HG03280 (cell line): Measurements from ENCODE around the gene TMEM203.
A peak's percentile ranks its signal among the peaks of the same experiment; 100 is the strongest.

Experiments
- ATAC-seq: cut with Tn5 transposase; IDR thresholded peaks from one replicate; pipeline ENCODE4 v1.9.1; 2021; ENCODE audit warnings: mild to moderate bottlenecking, moderate library complexity; ENCODE audit not compliant: unreplicated experiment

TMEM203 gene

GRCh38 chr9:137198051-137198901, 7.2 kb downstream of the TMEM203 start:
- ATAC-seq = no peak

GRCh38 chr9:137195525-137196220, 9.8 kb downstream of the TMEM203 start:
- no peak for ATAC-seq

DNA sequence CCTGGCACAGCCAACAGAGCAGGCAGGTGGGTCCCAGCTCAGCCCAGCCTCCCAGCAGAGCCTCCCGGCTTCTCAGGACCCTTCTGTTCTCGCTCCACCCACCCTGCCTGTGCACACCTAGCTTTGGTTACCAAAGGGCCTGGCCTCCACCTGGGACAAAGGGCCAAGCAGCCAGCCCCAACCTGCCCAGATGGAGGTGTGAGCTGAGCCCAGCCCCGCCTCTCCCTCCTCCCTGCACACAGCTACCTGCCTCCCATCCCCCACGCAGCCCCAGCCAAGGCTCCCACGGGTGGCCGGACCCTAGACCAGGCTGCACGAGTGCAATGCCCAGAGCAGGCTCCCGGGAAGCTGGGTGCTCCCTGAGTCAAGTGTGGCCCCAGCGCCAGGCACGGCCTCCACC, 10.5 kb downstream of the TMEM203 start:
- ATAC-seq = no peak

GRCh38 chr9:137194388-137194787, 11.1 kb downstream of the TMEM203 start:
- ATAC-seq = no peak

GRCh38 chr9:137193771-137194170, 11.7 kb downstream of the TMEM203 start:
- no peak for ATAC-seq

DNA sequence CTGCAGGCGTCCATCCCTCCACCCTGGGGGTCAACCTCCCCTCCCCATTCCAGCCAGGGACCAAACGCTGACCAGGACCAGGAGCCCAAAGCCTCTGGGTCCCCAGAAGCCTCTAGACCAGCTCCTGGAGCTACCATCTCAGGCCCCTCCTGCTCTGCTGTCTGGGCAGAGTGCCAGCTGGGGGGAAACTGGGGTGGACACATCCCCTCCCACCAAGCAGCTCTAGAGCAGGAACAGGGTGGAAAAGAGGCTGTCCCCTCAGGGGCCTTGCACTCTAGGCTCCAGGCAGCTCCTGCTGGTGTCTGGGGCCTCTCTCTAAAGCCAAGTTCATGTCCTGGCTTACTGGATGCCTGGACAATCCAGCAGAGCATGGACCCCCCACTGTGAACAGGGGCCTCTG, 12.6 kb downstream of the TMEM203 start:
- no peak for ATAC-seq

DNA sequence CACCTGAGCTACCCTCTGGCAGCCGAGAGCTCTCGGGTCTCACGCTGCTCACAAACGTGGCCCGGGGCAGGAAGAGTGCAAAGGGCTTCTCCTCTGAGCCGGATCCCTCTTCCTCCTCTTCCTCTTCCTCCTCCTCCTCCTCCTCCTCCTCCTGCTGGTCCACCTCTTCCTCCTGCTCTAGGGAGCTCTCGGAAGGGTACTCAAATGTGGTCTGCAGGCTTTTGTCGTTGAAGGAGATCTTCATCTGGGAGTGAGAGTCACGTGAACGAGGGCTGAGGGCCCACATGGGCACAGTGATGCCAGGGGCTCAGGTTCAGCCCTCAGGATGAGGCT, 13.0 kb downstream of the TMEM203 start:
- no peak for ATAC-seq

- ATAC-seq = no peak
Observed at GRCh38 chr9:137191691-137192447, 13.6 kb downstream of the TMEM203 start.

DNA sequence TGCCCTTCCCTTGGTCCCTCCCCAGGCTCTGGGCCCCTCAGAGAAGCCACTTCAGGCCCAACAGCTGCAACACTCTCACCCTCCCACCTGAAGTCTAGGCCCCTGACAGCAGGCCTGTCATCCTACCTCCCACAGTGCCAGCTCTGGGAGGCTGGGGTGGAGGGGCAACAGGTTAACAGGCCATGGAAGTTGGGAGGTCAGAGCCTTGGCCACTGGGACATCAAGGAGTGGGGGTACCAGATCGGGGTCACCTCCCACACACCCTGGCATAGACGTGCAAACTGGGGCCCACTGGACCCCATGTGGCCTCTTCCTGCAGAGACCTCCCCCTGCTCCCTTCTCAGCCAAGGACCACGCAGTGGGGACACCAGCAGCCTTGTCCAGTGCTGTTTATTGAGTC, 14.2 kb downstream of the TMEM203 start:
- no peak for ATAC-seq

DNA sequence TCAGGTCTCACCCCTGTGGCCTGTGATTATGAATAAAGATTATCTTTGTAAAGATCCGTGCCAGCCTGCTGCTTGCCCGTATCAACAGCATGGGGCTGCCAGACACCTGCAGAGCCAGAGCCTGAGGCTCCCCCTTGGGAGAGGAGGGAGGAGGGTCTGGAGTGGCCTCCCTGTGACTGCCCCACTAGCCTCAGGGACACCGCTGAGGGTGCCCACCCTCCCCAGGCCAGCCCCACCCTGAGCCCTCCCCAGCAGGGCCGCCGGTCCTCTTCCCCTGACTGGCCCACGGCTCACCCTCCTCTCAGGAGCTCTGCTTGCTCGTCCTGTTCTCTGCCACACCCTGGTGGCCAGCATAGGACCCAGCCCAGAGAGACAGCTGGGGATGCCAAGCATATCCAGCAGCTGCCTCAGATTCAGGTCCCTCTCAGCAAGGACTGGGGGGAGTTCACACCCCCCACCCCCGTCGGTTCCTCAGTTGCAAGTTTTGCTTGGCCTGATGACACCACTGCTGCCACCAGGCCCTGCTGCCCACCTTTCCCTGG, 15.1 kb downstream of the TMEM203 start:
- ATAC-seq = no peak

DNA sequence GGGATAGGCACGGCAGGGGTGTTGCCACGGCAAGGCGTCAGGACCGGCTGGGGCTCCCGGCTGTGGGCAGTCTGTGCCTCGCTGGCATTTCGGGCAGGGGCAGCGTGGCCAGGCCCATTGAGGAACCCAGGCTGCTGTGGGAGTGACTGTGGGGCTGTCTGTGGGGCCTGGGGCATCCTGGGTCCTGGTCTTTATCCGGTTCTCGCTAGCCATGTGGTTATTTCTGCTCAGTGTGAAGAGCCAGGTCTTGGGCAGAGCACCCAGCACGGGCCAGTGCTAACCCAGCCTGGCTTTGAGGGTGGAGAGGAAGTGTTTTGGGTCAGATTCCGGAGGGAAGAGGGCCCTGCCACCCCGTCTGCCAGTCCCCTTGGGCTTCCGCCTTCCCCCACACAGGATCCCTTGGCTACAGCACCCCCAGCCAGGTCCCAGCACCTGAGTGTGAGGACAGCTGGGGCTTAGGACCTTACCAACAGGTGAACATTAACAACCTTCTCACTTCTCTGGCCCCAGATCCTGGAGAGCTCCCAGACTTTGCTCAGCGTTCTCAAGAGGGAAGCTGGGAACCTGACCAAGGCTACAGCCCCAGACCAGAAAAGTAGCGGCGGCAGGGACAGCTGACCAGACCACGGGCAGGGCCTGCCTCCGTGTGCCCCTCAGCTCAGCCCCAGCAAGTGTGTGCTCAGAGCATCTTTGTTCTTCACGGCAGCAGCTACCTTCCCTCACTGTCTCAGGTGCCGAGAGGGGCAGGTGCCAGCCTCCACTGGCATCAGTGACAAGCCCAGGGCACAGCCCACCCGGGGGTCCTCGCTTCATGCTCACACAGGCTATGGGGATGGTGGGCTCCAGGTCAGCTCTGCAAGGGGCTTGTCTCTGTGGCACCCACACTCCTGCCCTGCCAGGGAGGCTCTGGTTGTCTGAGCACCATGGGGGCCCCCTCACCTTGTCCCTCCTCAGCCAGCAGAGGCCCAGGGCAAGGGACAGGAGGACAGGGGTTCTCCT, 15.9 kb downstream of the TMEM203 start:
- ATAC-seq = no peak

DNA sequence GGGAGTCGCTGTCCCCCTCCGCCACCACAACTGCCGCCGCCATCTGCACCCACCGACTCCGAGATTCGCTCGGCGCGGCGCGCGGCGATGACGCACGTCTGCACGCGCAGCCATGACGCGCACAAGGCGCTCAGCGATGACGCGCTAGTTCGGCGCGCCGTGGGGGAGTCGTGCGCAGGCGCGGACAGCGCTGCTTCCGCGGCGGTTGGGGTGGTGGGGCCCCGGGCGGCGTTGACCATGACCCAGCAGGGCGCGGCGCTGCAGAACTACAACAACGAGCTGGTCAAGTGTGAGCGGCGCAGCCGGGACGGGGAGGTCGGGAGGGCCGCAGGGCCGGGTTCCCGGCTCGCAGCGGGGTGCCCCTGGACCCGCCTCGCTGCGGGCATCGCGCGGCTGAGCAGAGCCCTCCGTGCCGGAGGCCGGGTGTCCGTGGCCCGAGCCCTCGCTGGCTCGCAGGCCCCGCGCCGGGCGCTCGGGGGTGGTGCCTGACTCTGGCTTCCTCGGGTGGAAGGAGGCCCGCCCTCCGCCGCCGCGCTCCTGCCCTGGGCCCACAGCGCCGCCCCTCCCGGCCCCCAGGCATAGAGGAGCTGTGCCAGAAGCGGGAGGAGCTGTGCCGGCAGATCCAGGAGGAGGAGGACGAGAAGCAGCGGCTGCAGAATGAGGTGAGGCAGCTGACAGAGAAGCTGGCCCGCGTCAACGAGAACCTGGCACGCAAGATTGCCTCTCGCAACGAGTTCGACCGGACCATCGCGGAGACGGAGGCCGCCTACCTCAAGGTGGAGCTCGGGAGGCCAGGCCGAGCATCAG, 16.8 kb downstream of the TMEM203 start, which contains the start of the genes ANAPC2 and SSNA1:
Gene ANAPC2, minus strand, starts transcription at position 71 of the 807 bp plus-strand sequence. Its CDS starts 28 bp downstream, at position 43.
Gene SSNA1, plus strand, starts transcription at position 187 of the 807 bp plus-strand sequence. Its CDS starts 51 bp downstream, at position 238.
- ATAC-seq = peak; percentile 77

DNA sequence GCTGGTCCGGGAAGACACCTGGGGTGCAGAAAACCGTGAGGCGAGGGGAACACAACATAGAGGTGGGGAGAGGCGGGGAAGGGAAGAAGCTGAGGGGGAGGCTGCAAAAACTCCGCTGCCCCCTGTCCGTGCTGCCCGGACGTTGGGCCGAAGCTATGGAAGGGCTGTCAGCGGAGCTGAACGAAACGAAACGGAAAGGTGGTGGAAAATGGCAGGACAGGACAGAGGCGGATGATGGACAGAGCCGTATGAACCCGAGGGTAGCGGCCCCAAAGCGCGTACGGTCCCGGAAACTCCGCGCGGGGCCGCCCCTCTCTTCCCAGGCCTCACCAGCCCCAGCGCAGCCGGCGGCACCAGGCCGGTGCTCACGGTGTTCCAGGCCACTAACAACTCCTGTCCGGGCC, 17.4 kb downstream of the TMEM203 start:
- ATAC-seq = no peak

- no peak for ATAC-seq
Observed at GRCh38 chr9:137187386-137187785, 18.1 kb downstream of the TMEM203 start.

- no peak for ATAC-seq
Observed at GRCh38 chr9:137186385-137186784, 19.1 kb downstream of the TMEM203 start.

DNA sequence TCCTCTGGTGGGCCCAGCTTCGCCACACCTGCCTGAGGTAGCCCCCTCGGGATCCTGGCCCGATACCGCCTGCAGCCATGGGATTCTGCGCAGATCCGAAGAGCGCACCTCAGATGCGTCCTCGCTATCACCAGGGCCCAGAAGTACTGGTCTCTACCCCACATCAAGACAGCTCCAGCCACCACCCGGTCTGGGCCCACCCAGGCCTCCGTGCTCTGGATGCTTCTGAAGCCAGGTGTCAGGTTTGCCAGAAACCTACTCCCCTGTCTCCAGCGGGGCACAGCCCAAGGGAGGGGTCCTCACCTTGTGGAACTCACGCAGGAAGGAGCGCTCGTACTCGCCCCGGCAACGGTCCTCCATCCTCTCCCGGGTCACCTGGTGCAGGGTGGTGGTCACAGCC, 19.5 kb downstream of the TMEM203 start:
- ATAC-seq = no peak

DNA sequence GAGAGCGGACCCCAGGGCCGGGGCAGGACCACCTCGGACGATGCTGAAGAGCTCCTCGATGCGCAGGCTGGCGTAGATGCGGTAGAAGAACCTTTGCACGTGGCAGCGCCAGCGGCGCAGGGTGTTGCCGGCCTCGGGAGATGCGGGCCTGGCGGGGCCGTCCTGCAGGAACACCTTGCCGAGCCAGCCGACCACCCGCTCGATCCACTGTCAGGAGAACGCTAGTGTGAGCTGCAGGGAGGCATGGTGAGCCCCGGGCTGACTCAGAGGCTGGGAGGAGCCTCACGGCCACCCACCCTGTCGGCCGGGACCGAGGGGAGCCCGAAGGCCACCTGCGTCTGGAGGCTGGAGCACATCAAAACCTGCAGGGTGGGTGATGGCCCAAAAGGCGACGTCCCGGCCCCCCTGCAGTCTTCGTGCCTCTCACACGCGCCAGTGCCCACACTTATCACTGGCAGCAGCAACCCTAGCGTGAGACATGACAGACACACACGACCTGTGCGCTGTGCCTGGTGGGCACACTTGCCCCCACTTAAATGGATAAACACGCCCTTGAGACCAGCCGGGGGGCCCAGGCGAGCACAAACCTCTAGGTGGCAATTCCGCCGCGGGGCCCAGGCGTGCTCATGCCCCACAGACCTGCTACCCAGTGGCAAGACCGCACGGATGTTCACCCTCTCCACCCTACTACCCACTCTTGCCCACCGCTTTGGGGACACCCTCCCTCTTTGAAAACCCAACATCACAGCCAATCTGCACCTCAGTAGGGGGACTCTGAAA, 20.4 kb downstream of the TMEM203 start:
- no peak for ATAC-seq

GRCh38 chr9:137183980-137184595, 21.4 kb downstream of the TMEM203 start:
- ATAC-seq = no peak
